OCI-LY7 (cell line): Measurements from ENCODE around the gene SLC39A13. TPM values are rescaled to one million over a fixed set of nuclear protein-coding genes. Genes with fewer than 3 reads are reported as not detected.
A peak's percentile ranks its signal among the peaks of the same experiment; 100 is the strongest.

Experiments
- BruUV-seq: library from RNA; stranded (reverse); fragments of 400-500 nt; replicated peaks from 2 replicates; lab custom pipeline; 2021; lab: Mats Ljungman, UMichigan
- CTCF ChIA-PET: fragments of 300-600 bp; sonication (Branson Sonifier 250); formaldehyde crosslinking; loops from one replicate; lab custom pipeline; 2022; ENCODE audit warnings: antibody characterized with exemption; ENCODE audit not compliant: unreplicated experiment; lab: Charles Lee
- POLR2A ChIA-PET: fragments of 300-600 bp; sonication (Branson Sonifier 250); formaldehyde crosslinking; loops from one replicate; lab custom pipeline; 2022; ENCODE audit warnings: antibody characterized with exemption; lab: Charles Lee
- DNase-seq: peaks from one replicate; pipeline ENCODE4 v3.0.0-alpha.2; 2015; ENCODE audit warnings: low spot score
- H2AFZ ChIP-seq: fragments of 200-600 bp; sonication (generic), shearing (Covaris generic); 2 replicates; pipeline ENCODE4 v1.6.1; 2014; ENCODE audit warnings: mild to moderate bottlenecking, antibody characterized with exemption, low read length, moderate library complexity
- H3K27ac ChIP-seq: fragments of 200-600 bp; sonication (generic); 2 replicates; pipeline ENCODE4 v1.5.1; 2014; ENCODE audit warnings: mixed run types, low read depth, mild to moderate bottlenecking, moderate library complexity, low read length, inconsistent platforms; ENCODE audit not compliant: poor library complexity, severe bottlenecking
- H3K36me3 ChIP-seq: fragments of 200-600 bp; sonication (generic); 2 replicates; pipeline ENCODE4 v1.6.1; 2014; ENCODE audit warnings: mild to moderate bottlenecking, antibody characterized with exemption, low read length, moderate library complexity, mixed read lengths; ENCODE audit not compliant: insufficient read depth
- H3K4me1 ChIP-seq: fragments of 200-600 bp; sonication (generic); 2 replicates; pipeline ENCODE4 v1.5.1; 2014; ENCODE audit warnings: mild to moderate bottlenecking, low read length; ENCODE audit not compliant: insufficient read depth, poor library complexity, severe bottlenecking
- H3K4me2 ChIP-seq: fragments of 200-600 bp; sonication (generic); 2 replicates; pipeline ENCODE4 v1.6.1; 2014; ENCODE audit warnings: mild to moderate bottlenecking, low read length
- H3K4me3 ChIP-seq: fragments of 200-600 bp; sonication (generic); 2 replicates; pipeline ENCODE4 v1.5.1; 2014; ENCODE audit warnings: mild to moderate bottlenecking, low read depth, low read length; ENCODE audit not compliant: poor library complexity, severe bottlenecking
- H3K79me2 ChIP-seq: fragments of 200-600 bp; sonication (generic); 2 replicates; pipeline ENCODE4 v1.6.1; 2016; ENCODE audit warnings: low read depth, mild to moderate bottlenecking, low read length, moderate library complexity, mixed read lengths; ENCODE audit not compliant: insufficient read depth
- H3K9me2 ChIP-seq: fragments of 200-600 bp; sonication (generic); 2 replicates; pipeline ENCODE4 v1.6.1; 2016; ENCODE audit warnings: mild to moderate bottlenecking, low read length, mixed read lengths; ENCODE audit not compliant: insufficient read depth
- H3K9me3 ChIP-seq: fragments of 200-600 bp; sonication (generic); 2 replicates; pipeline ENCODE4 v1.6.1; 2014; ENCODE audit warnings: mild to moderate bottlenecking, mixed run types, low read length, mixed read lengths
- H4K20me1 ChIP-seq: fragments of 200-600 bp; sonication (generic); 2 replicates; pipeline ENCODE4 v1.6.1; 2014; ENCODE audit warnings: mild to moderate bottlenecking, antibody characterized with exemption, low read length, moderate library complexity, mixed read lengths; ENCODE audit not compliant: insufficient read depth
- EZH2phosphoT487 ChIP-seq: fragments of 200-600 bp; sonication (generic); IDR thresholded peaks from 2 replicates; pipeline ENCODE4 v1.6.1; 2018; ENCODE audit warnings: low read depth, borderline replicate concordance, mild to moderate bottlenecking, mixed run types, antibody characterized with exemption, low read length, moderate library complexity, mixed read lengths
- intact Hi-C: fragments of 100-400 bp; cut with micrococcal nuclease; formaldehyde crosslinking; loops from one replicate; pipeline ENCODE4 v1.10.0; 2022; ENCODE audit not compliant: unreplicated experiment
- total RNA-seq, 2 experiments: library from RNA; depleted of rRNA in 1 of 2; stranded (reverse); fragments of >200 nt in 1 of 2; shearing (Covaris generic) in 1 of 2; gene quantifications; 2 replicates each; pipeline ENCODE4 v1.2.3, GENCODE V29; 2014 to 2022
- TF ChIP-seq, protein P1 (sequence below): fragments of 200-600 bp; sonication (generic); conservative IDR thresholded peaks from 2 replicates; pipeline ENCODE4 v1.5.1; 2014; ENCODE audit warnings: mild to moderate bottlenecking, antibody characterized with exemption, low read length, moderate library complexity, mixed read lengths

SLC39A13 gene
- total RNA-seq, 2 experiments from 2014 or later = 30.5 to 31.8 TPM

DNA sequence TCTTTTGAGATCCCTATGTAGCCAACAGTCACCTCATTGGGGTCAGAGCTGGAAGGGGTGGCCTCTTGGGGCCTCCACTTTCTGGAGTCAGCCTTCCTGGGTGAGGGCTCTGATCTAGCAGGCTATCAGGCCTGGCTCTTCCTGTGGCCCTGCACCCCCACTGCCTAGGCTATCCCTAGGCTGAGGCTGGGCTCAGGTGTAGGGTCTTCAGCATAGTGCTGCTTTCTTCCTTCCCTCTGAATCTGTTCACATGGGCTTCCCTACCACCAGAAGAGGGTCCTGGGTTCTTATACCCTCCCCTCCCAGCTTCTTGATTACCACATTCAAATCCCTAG, 29.6 kb upstream of the SLC39A13 start:
- peaks cover 24% of the 10 kb centered on the region for H3K79me2 ChIP-seq
- intact Hi-C loops = loop anchor here (1.0 to 10.0 kb wide), 3 partner anchors 21 to 76 kb away; partner anchors contain the start of gene SLC39A13
- CTCF ChIA-PET = interaction anchor here (0.6 to 0.9 kb wide), 3 partner anchors 15 to 158 kb away, joined by 3 to 4 read pairs (median 3); no protein-coding TSS in a partner anchor
- H2AFZ ChIP-seq = peak overlapping the region; percentile 26; the same call in 1 of the 2 replicates
- BruUV-seq = TSS peak; percentile 92
- TF ChIP-seq EZH2phosphoT487 = no peak
- TF ChIP-seq, protein P1, sequence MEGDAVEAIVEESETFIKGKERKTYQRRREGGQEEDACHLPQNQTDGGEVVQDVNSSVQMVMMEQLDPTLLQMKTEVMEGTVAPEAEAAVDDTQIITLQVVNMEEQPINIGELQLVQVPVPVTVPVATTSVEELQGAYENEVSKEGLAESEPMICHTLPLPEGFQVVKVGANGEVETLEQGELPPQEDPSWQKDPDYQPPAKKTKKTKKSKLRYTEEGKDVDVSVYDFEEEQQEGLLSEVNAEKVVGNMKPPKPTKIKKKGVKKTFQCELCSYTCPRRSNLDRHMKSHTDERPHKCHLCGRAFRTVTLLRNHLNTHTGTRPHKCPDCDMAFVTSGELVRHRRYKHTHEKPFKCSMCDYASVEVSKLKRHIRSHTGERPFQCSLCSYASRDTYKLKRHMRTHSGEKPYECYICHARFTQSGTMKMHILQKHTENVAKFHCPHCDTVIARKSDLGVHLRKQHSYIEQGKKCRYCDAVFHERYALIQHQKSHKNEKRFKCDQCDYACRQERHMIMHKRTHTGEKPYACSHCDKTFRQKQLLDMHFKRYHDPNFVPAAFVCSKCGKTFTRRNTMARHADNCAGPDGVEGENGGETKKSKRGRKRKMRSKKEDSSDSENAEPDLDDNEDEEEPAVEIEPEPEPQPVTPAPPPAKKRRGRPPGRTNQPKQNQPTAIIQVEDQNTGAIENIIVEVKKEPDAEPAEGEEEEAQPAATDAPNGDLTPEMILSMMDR = no peak
- peak overlapping the region; percentile 67 for H3K27ac ChIP-seq
- POLR2A ChIA-PET = interaction anchor here (0.5 to 1.6 kb wide), 10 partner anchors 9 to 222 kb away, joined by 3 to 19 read pairs (median 6); no protein-coding TSS in a partner anchor
- H3K9me2 ChIP-seq = no peaks in the 10 kb centered on the region
- H4K20me1 ChIP-seq = no peaks in the 10 kb centered on the region
- H3K4me1 ChIP-seq = peaks cover 43% of the 10 kb centered on the region
- peak overlapping the region; percentile 85 for H3K4me2 ChIP-seq
- H3K4me3 ChIP-seq = peak overlapping the region; percentile 79
- no peak for DNase-seq
- no peaks in the 10 kb centered on the region for H3K9me3 ChIP-seq
- peaks cover 17% of the 10 kb centered on the region for H3K36me3 ChIP-seq

DNA sequence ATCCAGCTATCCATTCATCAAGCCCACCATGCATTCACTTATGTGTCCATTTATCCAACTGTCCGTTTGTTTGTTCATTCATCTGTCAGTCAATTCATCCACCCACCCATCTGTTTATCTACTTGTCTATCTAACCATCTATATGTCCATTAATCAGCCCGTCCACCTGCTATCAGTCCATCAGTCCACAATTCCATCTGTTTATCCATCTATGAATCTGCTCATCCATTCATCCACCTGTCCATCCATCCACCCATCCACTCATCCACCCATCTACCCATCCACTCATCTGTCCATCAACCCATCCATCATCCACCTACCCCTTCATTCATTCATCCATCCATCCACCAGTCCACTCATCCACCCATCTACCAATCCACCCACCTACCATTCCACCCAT, 29.1 kb upstream of the SLC39A13 start:
- Histone ChIP-seq H3K9me2 (no peaks in the 10 kb centered on the region), H3K4me1 (peaks cover 38% of the 10 kb centered on the region), H3K27ac (peak overlapping the region; percentile 67), H3K9me3 (no peaks in the 10 kb centered on the region), H3K36me3 (peaks cover 12% of the 10 kb centered on the region), H3K79me2 (peaks cover 24% of the 10 kb centered on the region), H3K4me3 (no peak overlapping the region), H3K4me2 (peak overlapping the region; percentile 85), H2AFZ (no peak overlapping the region), H4K20me1 (no peaks in the 10 kb centered on the region)
- BruUV-seq = no TSS peak
- no peak for TF ChIP-seq EZH2phosphoT487
- TF ChIP-seq, protein P1 = no peak
- no peak for DNase-seq
- ChIA-PET POLR2A (interaction anchor here (0.5 to 1.6 kb wide), 8 partner anchors 8 to 28 kb away, joined by 3 to 19 read pairs (median 6); no protein-coding TSS in a partner anchor), CTCF (interaction anchor here (1.0 kb wide), 1 partner anchor 17 kb away, joined by 3 read pairs; no protein-coding TSS in a partner anchor)
- intact Hi-C loops = loop anchor here (10.0 kb wide), 1 partner anchor 75 kb away; no protein-coding TSS in a partner anchor

DNA sequence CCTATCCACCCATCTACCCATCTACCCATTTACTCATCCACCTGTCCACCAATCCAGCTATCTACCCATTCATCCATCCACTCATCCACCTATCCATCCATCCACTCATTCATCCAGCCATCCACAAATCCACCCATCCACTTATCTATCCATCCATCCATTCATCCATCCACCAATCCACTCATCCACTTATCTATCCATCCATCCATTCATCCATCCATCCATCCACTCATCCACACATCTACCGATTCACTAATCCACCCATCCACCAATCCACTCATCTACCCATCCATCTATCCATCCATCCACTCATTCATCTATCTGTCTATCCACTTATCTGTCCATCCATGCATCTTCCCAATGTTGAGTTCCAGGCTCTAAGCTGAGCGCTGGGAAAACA, 28.3 kb upstream of the SLC39A13 start:
- TF ChIP-seq EZH2phosphoT487 = no peak
- ChIA-PET POLR2A (interaction anchor here (0.5 to 1.7 kb wide), 4 partner anchors 9 to 19 kb away, joined by 3 to 4 read pairs (median 3); no protein-coding TSS in a partner anchor), CTCF (interaction anchor here (1.0 kb wide), 1 partner anchor 17 kb away, joined by 3 read pairs; no protein-coding TSS in a partner anchor)

More for the DNA sequence above, 28.3 kb upstream of the SLC39A13 start:
- no peaks in the 10 kb centered on the region for H3K9me3 ChIP-seq
- BruUV-seq = no TSS peak
- H3K9me2 ChIP-seq = no peaks in the 10 kb centered on the region
- peaks cover 5% of the 10 kb centered on the region for H3K36me3 ChIP-seq
- intact Hi-C loops = no loop called here
- no peak overlapping the region for H2AFZ ChIP-seq
- no peak overlapping the region for H3K4me3 ChIP-seq
- peaks cover 24% of the 10 kb centered on the region for H3K79me2 ChIP-seq
- no peak for DNase-seq
- peaks cover 31% of the 10 kb centered on the region for H3K4me1 ChIP-seq
- no peaks in the 10 kb centered on the region for H4K20me1 ChIP-seq
- no peak overlapping the region for H3K27ac ChIP-seq
- no peak overlapping the region for H3K4me2 ChIP-seq
